Left cardiac atrium (tissue), 4 donors: Measurements from ENCODE around the gene FCER2. TPM values are rescaled to one million over a fixed set of nuclear protein-coding genes. Genes with fewer than 3 reads are reported as not detected.

Experiments
- ATAC-seq, 2 donors: fragments of 200-7000 bp; cut with Tn5 transposase; one replicate each; pipeline ENCODE4 v1.9.1; 2020; ENCODE audit warnings: mild to moderate bottlenecking in 2 of 2, moderate library complexity in 2 of 2
- DNase-seq: peaks from one replicate; pipeline ENCODE4 v3.0.0-alpha.2; 2020
- intact Hi-C, 2 donors: fragments of 100-400 bp; cut with DNase I; formaldehyde crosslinking; loops; one replicate each; pipeline versions ENCODE4 v1.14.1 to v1.15.1; 2022 to 2023
- total RNA-seq, 2 donors: library from RNA; stranded (reverse); fragmentation: NEBNext Ultra II Directional; extraction: Animal tissue kit (Norgen Biotek cat#: 25700); gene quantifications; one replicate each; pipeline ENCODE4 v1.2.1, GENCODE V29; 2021
- donor health status: DM: no; HTN: yes; CAD: no.
- donor health status: DM: no; HTN: yes; CAD: no; lungs with severe emphysema.
- donor health status: DM: yes; HTN: yes; CAD: no.
- donor health status: Dilated cardiomyopathy.

FCER2 gene
- total RNA-seq, 2 donors from 2014 or later, result 0.31 to 1.7 TPM

GRCh38 chr19:7734220-7735203 is 32.6 kb upstream of the FCER2 start:
- DNase-seq (no peak), ATAC-seq (peak in 1 of 2 donors; percentile 44)
- intact Hi-C loops, result no loop called here

GRCh38 chr19:7733376-7733775 is 31.4 kb upstream of the FCER2 start:
- no peak for DNase-seq
- intact Hi-C loops, result no loop called here
- ATAC-seq, result no peak

GRCh38 chr19:7732045-7732444 is 30.1 kb upstream of the FCER2 start, which contains the start of gene CLEC4G:
TSS of gene CLEC4G (minus strand) at chr19:7732110. CDS start at chr19:7732102, 8 bp downstream.
- ATAC-seq, result no peak
- intact Hi-C loops, result no loop called here
- DNase-seq, result no peak

- ATAC-seq, result no peak
- no peak for DNase-seq
- intact Hi-C loops, result no loop called here
Observed at GRCh38 chr19:7731615-7732014, 29.7 kb upstream of the FCER2 start.

- ATAC-seq, result no peak
- intact Hi-C loops, result no loop called here
- no peak for DNase-seq
Observed at GRCh38 chr19:7731218-7731595, 29.3 kb upstream of the FCER2 start.

- ATAC-seq, result peak in 1 of 2 donors; percentile 27
- intact Hi-C loops, result no loop called here
- DNase-seq, result no peak
Observed at GRCh38 chr19:7730286-7731217, 28.6 kb upstream of the FCER2 start.

- ATAC-seq, result no peak
- intact Hi-C loops, result no loop called here
- DNase-seq, result no peak
Observed at GRCh38 chr19:7729831-7730285, 27.9 kb upstream of the FCER2 start.

GRCh38 chr19:7729211-7729610 is 27.3 kb upstream of the FCER2 start:
- ATAC-seq (no peak), DNase-seq (no peak)
- intact Hi-C loops, result no loop called here

- DNase-seq (no peak), ATAC-seq (no peak)
- intact Hi-C loops, result no loop called here
Observed at GRCh38 chr19:7725791-7726190, 23.9 kb upstream of the FCER2 start.

GRCh38 chr19:7722231-7722651 is 20.3 kb upstream of the FCER2 start:
- intact Hi-C loops, result no loop called here
- DNase-seq, result no peak
- ATAC-seq, result no peak

- DNase-seq, result no peak
- no peak for ATAC-seq
- intact Hi-C loops, result no loop called here
Observed at GRCh38 chr19:7720351-7720750, 18.4 kb upstream of the FCER2 start.

- no peak for DNase-seq
- ATAC-seq, result no peak
- intact Hi-C loops, result no loop called here
Observed at GRCh38 chr19:7718668-7719067, 16.7 kb upstream of the FCER2 start.

GRCh38 chr19:7716762-7717161 is 14.8 kb upstream of the FCER2 start:
- DNase-seq (no peak), ATAC-seq (no peak)
- intact Hi-C loops, result no loop called here

GRCh38 chr19:7715671-7716070 is 13.7 kb upstream of the FCER2 start:
- no peak for ATAC-seq
- DNase-seq, result no peak
- intact Hi-C loops, result no loop called here

- no peak for DNase-seq
- ATAC-seq, result no peak
- intact Hi-C loops, result no loop called here
Observed at GRCh38 chr19:7710616-7711015, 8.7 kb upstream of the FCER2 start.

GRCh38 chr19:7709932-7710460 is 8.1 kb upstream of the FCER2 start:
- DNase-seq (no peak), ATAC-seq (no peak)
- intact Hi-C loops, result no loop called here

- DNase-seq, result no peak
- intact Hi-C loops, result no loop called here
- ATAC-seq, result peak in 1 of 2 donors; percentile 47
Observed at GRCh38 chr19:7706955-7707456, 5.1 kb upstream of the FCER2 start.

- ATAC-seq, result no peak
- intact Hi-C loops, result no loop called here
Observed at GRCh38 chr19:7706188-7706954, 4.4 kb upstream of the FCER2 start.

More at GRCh38 chr19:7706188-7706954, 4.4 kb upstream of the FCER2 start:
- no peak for DNase-seq
